NCI-H2029 (cell line): ENCODE measurements around the gene RFX1.
"Not testable (repeated sequence)": the region's sequence is repeated elsewhere in the genome, so short reads cannot be mapped to it uniquely, and the experiment has no call there.

Source experiments
- DNase-seq: peaks from one replicate; lab custom pipeline; 2025; lab: John Stamatoyannopoulos, UW

The RFX1 gene

DNA sequence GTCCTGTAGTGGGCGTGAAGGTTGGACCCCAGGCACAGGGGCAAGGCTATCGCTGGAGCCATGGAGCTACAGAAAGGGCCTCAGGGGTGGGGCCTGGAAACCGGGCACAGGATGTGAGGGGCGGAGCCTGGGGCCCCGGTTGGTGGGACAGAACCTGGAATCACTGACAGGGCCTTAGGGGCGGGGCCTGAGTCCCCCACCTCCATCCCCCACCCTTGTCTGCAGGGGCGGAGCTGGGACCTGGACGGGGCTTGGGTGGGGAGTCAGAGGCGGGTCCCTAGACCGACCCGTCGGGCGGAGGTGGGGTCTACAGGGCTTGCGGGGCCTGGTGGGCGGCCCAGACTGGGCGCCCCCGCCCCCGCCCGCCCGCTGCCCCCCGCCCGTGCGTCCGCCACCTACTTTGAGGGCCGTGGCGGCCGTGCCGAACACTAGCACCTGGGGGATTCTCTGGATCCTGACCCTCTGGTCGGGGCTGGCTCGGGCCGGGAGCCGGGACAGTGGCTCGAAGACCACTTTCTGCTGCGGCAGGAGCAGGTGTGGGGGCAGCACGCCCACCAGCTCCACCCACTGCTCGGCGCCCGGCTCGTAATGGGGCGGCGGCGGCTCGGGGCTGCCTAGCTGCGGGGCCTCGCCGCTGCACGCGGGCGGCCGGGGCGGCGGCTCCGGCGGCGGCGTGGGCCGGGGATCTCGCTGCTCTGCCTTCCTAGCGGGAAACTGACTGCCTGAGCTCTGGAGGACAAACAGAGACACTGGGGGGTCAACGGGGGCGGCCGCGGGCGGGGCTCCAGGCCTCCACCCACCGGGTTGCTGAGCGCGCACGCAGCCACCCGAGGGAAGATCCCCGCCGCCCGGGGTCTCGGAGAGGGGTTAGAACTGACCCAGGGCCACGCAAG, 27.5 kb downstream of the RFX1 start:
- peak; percentile 62 for DNase-seq

DNA sequence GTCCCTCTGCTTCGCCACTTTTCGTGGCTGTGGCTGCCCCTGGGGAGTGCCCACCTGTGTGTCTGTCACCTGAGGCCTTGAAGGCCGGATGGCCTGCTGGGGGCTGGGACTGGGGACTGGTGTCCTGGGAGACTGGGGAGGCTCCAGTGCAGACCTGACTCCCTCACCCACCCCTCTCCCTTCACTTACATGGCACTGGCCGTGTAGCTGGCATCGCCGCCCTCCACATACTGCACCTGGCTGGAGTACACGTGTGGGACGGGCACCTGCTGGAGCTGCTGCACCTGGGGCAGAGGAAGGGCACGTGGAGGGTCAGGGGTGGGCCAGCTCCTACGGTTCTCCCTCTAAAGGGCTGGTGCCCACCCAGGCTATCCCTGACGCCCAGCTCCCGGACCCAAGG, 28.3 kb downstream of the RFX1 start:
- DNase-seq, result no peak

DNA sequence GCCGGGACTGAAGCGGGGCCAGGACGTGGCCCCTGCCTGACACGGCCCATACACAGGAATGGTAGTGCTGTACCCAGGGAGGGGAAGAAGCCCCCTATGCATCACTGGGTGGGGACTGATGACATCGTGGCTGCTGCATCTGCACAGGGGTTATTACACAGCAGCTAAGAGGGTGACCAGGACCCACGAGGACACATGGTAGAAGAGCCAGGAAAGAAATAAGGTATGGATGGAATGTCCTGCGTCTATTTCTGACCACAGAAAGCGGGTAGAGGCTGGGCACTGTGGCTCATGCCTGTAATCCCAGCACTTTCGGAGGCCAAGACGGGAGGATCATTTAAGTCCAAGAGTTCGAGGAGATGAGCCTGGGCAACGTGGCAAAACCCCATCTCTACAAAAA, 29.7 kb downstream of the RFX1 start:
- DNase-seq, result no peak

DNA sequence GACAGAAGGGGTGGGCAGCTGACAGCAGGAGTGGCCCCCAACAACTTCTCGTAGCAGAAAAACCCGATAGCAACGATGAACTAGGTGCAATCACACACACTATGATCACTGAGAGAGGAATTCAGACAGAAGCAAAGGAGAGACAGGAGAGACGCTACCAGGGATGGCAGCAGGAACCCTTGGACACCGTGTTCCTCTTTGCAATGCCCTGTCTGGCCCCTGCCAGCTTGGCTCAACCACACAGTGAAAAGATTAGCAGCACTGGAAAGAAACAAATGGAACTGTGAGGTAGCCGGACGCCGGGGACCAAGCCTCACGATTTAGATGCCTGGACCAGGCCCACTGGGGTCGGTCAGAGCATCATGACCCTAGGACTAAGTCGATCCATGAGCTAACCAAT, 30.2 kb downstream of the RFX1 start:
- DNase-seq, result no peak

DNA sequence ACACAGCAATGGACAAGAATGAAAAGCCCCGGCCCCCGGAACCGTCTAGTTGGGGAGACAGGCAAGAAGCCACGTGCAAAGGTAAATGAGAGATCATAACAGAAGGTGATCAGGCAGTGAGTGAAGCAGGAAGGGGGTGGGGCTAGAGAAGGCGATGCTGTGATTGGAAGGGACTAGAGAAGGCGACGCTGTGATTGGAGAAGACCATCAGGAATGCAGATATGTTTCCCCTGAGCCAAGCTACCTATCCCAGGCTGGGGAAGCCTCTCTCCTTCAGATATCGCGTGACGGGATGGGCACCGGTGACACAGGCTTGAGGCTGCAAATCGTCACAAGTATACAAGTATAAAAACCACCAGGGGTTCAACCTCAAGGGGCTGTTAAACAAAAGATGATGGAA, 32.0 kb downstream of the RFX1 start:
- peak; percentile 93 for DNase-seq

DNA sequence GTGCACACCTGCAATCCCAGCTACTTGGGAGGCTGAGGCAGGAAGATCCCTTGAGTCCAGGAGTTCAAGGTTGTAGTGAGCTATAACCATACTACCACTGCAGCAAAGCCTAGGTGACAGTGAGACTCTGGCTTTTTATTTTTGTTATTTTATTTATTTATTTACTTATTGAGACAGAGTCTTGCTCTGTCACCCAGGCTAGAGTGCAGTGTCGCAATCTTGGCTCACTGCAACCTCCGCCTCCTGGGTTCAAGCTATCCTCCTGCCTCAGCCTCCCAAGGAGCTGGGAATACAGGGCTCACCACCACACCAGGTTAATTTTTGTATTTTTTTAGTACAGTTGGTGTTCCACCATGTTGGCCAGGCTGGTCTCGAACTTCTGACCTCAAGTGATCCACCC, 32.6 kb downstream of the RFX1 start:
- DNase-seq, result not testable (repeated sequence)

DNA sequence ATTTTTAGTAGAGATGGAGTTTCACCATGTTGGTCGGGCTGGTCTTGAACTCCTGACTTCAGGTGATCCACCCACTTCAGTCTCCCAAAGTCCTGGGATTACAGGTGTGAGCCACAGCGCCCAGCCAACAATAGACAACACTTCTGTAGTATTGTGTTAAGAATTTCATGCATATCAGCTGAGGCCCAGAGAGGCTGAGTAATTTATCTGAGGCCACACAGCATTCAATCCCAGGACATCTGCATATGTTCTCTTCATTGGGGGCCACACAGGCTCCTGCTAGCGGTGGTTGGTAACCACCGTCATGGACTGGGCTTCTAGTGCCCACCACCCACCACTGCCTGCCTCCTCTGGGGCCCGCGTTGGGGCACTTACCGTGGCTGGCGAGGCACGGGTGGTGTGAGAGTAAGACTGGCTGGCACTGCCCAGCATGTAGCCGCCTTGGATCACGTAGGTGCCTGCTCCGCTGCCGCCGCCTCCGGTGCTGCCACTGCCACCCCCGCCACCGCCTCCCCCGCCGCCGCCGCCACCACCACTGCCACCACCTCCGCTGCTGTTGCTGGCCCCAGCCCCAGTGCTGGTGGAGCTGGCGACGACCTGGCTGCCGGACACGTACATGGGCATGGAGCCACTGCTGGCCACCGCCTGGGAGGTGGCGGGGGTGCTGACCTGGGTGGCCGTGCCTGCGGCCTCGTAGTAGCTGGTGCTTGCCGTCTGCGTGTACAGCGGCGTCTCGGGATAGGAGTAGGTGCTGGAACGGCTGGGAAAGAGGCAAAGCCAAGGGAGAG, 33.6 kb downstream of the RFX1 start:
- DNase-seq, result no peak

DNA sequence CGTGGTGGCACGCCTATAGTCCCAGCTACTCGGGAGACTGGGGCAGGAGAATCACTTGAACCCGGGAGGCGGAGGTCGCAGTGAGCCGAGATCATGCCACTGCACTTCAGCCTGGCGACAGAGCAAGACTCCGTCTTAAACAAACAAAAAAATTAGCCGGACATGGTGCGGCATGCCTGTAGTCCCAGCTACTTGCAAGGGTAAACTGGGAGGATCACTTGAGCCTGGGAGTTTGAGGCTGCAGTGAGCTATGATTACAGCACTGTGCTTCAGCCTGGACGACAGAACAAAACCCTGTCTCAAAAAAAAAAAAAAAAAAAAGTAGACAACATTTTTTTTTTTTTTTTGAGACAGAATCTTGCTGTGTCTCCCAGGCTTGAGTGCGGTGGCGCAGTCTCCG, 34.3 kb downstream of the RFX1 start:
- DNase-seq, result not testable (repeated sequence)

DNA sequence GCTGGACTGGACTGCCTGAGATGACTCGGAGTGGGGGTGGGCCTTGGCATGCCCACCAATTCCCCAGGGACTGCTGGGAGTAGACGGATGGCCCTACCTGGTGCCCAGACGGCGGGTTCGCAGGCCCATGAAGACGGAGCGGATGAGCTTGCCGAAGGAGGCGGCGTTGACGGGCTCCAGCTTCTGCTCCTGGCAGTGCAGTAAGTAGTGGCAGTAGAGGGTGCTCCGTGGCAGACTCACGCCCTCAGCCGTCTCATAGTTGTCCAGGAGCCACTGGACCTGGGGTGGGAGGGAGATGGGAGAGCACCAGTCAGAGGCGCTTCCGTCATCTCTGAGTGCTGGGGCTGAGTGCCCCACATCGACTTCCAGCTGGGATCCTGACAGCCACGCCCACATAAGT, 36.2 kb downstream of the RFX1 start:
- DNase-seq, result no peak

DNA sequence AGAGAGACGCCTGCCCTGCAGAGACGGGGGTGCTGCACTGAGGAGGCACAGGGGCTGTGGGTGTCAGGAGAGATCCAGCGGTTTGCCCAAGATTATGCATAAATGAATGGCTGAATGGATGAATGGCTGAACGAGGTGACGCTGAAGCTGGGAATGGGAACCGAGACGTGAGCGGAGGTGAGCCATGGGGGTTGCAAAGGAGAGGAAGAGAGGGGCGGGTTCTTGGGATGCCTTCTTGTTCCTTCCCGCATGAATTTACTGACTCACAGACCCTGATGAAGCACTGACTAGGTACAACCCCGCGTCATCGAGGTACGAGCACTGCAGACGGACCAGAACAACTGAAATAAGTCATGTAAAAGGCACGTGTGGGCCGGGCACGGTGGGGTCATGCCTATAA, 37.1 kb downstream of the RFX1 start:
- no peak for DNase-seq

DNA sequence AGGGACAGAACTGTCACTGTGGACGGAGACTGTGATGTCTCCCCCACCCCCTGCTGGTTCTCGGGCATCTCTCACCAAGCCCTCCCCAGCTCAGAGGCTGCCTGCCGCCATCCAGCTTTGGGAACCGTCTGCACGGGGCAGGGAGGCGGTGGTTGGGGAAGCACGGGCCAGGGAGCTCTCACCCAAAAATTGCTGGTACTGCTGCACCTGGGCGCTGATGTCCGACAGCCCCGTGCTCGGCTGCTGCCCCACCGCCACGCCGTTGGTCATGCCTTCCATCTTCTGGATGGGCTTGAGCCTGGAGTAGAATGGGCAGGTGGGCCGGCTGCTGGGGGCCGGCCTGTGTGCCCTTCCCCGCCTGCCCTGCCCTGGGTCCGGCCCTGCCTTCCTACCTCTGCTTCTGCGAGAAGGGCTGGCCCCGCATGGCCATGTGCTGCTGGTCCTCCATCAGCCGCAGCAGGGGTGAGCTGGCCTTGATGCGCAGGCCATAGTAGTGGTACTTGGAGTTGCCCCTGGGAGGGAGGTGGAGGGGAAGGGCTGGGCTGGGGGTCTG, 37.7 kb downstream of the RFX1 start:
- DNase-seq, result no peak

DNA sequence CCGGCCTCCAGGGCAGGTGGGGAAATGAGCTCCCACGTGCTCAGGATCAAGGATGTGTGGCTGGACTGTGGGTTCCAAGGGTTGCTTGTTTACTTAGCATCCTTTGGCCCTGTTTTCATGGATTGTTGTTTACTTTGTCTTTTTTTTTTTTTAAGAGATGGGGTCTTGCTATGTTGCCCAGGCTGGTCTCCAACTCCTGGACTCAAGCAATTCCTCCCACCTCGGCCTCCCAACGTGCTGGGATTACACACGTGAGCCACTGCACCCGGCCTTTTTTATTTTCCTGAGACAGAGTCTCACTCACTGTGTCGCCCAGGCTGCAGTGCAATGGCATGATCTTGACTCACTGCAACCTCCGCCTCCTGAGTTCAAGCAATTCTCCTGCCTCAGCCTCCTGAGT, 38.9 kb downstream of the RFX1 start:
- not testable (repeated sequence) for DNase-seq

DNA sequence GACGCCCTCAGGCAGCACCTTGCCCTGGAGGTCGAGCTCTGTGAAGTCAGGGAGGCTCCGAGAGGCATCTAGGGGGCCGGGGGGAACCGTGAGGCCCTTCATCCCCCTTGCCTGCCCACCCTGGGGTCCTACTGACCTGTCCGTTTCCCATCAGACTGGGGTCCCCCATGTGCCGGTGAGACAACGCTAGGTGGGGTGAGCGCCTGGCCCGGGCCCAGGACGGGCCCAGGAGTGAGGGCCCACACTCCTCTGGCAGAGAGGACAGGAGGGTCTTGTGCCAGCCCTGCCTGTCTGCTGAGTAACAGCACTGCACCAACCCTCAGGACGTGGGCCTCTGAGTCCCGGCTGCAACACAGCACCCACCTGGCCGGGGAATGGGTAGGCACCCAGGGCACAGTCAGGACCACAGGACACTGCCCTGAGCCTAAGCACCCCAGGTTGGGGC, 39.4 kb downstream of the RFX1 start:
- DNase-seq, result no peak

DNA sequence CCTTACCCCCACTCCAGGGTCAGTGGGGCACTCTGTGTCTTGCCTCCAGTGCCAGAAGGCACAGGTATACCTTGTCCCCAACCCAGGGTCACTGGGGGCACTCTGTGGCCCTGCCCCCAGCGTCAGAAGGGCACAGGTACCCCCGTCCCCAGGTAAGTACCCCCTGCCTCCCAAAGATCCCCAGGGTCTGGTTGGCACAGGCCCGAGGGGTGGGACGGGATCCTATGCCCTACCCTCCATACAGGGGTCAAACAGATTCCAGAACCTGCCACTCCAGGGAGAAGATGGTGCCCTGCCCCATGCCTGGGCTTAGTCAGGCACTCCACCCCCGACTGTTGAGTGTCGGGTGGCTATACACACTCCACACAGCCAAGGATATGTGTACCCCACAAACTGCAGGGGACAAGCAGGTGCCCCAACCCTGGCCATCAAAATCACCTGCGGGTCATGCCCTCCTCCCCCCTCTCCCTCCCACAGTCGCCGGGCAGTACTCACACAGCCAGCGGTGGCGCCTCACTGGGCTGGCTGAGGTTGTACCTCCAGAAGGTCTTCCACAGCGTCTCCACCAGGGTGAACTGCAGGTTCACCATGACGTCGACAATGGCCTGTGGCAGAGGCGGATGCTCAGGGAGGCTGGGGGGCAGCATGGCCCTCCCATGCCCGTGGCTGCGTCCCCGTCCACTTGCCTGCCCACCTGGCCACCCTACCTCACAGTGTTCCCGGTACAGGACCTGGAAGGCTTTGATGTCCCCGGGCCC, 40.0 kb downstream of the RFX1 start:
- no peak for DNase-seq

DNA sequence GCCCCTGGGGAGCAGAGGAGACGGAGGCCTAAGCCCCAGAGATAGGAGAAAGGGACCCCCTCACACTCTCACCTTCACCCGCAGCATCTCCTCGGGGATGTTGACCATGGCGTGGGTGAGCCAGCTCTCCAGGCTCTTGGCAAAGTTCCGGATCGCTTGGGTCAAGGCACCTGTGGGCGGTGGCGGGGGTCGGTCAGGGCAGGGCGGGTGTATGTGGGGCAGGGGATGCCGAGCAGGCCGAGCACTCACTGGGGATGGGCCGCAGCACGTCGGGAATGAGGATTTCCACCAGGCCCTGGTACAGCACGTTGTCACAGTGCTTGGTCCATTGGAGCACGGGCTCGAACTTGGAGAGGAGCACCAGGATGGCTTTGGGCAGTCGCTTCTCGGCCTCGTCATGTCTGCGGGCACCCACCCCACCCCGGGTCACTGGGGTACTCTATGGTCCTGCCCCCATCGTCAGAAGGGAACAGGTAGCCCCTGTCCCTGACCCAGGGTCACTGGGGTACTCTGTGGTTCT, 40.7 kb downstream of the RFX1 start:
- DNase-seq, result no peak

DNA sequence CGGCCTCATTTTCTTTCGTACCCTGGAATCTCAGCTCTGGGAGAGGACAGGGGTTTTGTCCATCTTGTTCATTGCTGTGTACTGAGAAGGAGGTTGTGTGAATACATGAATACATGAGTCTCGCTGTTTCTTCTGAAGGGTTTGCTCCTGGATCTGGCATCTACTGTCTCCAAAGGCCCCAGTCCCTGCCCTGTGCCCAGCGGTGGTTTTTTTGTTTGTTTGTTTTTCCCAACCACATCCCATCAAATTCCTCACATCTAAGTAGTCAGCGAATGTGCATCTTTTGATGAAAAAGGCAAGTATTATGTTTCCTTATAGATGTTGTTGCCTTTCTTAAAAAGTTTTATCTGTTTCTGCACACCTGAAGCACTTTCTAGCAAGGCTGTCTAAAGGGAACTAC, 41.3 kb downstream of the RFX1 start:
- DNase-seq, result no peak

DNA sequence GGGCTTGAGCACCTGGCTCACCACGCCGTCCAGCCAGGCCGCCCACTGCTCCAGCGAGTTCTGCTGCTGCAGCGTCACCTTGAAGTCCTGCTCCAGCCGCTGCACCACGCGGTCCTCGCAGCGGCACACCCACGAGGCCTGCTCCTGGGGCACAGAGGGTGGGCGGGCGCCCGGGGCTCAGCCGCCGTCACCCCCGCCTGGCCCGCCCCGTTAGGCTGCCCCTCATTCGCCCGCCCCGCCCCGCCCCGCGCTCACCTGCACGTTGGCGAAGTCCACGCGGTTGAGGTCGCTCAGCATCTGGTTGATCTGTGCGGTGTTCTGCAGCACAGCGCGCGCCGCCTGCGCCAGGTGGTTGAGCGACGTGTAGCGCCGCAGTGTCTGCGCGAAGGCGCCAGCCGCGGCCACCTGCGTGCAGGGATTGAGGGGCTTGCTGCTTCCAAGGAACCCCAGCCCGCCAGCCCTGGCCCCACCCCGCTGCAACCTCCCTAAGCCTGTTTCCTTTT, 42.5 kb downstream of the RFX1 start:
- DNase-seq, result no peak

DNA sequence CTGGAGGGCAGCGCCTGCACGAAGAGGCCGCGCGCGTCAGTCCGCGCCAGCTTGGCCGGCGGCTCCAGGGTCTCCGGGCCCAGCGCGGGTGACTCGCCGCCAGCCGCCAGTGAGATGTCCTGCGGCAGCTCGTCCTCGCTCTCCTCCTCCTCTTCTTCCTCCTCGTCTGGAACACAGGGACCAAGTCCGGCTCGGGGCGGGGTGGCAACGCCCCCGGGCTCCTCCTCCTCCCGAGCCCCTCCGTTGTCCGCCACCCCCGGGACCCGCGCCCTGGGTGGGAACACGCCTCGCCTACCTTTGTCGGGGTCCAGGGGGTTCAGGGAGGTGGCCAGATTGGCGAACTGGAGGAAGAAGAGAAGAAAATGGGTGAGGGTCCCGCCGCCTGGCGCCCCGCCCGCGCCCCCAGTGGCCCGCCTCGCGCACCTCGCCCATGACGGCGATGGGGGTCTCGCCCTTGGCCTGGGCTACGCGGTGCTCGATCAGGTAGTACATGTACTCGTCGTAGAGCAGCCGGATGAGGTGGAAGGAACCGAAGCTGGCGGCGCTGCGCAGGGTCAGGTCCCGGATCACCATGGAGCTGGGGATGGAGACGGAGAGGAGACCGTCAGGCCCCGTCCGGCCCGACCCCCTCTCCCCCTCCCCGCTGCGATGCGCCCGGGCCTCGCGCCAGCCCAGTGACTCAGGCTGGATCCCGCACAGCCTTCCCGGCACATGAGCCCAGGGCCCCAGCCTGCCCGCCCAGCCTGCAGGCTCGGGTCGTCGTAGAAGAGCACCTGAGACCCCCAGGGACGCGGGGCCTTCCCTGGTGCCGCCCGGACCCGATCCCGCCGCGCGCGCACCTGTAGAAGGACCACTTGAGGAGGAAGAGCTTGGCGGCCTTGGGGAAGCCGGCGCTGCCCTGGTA, 43.2 kb downstream of the RFX1 start:
- no peak for DNase-seq

DNA sequence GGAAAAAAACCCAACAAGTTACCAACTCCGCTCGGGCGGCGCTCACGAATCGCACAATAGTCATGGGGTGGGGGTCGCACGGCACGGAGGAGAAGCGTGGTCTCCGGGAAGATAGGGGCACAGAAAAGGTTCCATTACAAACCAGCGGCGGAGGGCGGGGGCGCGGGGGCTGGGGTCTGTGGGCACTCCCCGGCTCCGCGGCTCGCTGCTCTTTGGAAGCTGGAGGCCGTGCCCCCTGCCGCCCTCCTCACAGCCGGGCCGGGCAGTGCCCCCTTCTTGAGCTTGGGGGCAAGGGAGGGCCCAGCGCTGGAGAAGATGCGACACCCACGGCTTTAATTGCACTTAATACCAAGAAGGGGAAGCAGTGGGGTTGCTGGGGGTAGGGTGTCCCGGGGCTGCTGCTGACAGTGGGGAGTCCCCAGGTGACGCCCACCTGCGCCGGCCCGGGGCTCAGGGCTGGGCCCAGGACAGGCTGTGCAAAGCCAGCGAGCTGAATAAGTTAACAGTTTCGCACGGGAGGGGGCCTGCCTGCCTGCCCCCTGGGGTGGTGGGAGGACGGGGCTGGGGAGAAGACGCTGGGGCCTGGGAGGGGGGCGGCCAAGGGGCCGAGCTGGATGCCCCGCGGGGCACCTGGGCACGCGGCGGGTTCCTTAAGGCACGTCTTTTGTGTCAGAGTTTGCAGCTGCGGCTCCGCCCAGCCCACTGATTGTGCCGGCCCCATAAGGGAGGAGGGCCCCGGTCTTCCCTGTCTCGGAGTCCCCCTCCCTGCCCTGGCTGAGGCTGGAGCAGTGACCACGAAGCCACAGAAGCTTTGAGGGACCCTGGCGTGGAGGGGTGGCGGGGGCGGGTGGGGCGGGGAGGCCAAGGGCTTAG, 44.1 kb downstream of the RFX1 start:
- DNase-seq, result no peak
